ENCODE data around the gene DMAP1. TPM values are rescaled to one million over a fixed set of nuclear protein-coding genes. Genes with fewer than 3 reads are reported as not detected.

Gene DMAP1
- total RNA-seq, 1 experiment from 2014 or later, result 27.8 TPM

DNA sequence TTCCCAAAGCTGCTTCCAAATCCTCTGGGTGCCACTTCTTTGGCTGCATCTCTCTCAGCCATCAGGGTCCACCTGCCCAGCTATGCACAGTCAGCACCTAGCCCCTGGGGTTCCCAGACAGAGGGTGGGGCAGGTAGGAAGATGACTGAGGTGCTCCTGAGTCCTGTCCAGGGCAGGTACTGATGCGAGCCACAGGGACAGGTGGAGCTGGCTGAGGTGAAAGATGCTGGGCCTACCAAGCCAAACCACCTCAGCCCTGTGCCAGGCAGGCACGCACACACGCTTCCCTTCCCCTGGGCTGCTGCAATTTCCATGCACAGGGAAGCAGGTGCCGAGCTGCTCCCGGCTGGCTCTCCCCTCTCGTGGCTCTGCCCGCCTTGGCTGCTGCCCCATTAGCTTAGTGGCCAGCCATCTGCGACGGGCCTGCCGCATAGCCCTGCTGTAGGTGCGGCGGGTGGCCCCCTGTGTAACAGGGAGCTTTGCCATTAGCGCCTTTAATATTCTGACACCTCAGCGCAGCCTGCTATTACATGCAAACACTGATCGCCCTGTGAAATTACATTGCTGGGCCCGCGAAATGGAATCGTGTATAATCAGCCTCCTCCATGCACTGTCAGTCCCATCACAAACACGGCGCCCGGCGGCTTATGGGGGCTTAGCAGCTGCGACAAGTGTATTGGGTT lies 38.9 kb downstream of the DMAP1 start (continued):
- no peak for TF ChIP-seq EZH2 (IDR thresholded peaks at IDR 0.05)
- no peak for TF ChIP-seq POLR2AphosphoS5 (IDR thresholded peaks at IDR 0.05; ENCODE audit: low read depth, low read length)

DNA sequence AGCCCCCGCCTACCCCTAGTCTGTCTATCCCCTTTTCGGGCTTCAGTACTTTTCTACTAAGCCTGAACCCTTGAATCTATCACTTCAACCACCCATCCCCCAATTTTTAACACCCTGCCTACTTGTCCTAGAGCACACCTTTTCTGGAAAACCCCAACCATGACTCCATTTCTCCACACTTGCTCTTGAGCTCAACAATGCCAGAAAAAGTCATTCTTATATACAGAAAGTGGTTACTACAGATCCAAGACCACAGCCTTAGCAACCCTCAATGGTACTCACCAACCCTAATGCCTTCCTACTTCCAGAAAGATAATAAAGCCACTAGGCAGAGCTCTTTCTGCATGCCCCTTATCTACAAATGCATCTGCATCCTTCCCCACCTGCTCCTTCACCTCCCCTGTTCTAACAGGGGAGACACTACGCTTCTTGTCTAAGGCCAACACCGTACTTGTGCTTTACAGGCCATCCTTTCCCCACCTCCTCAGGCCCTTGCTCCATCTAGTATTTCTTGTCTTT lies 41.2 kb downstream of the DMAP1 start:
- no peaks in the 10 kb centered on the region for H3K36me3 ChIP-seq (ENCODE audit: control insufficient read depth in 1 of 2, insufficient read depth in 2 of 2, low read length in 2 of 2)
- intact Hi-C loops (cut with micrococcal nuclease), result no loop called here
- no peaks in the 10 kb centered on the region for H3K27me3 ChIP-seq (ENCODE audit: insufficient read depth, low read length)
- DNase-seq (ENCODE audit: low read depth, low spot score), result no peak
- H3K79me2 ChIP-seq (ENCODE audit: insufficient read depth, low read length), result no peaks in the 10 kb centered on the region
- H3K9me3 ChIP-seq (ENCODE audit: control insufficient read depth in 1 of 2, insufficient read depth in 1 of 2, low read depth in 1 of 2, low read length in 2 of 2), result no peaks in the 10 kb centered on the region
- RAD21 ChIA-PET (ENCODE audit: low non-redundant PET in 1 of 2, low total read pairs in 2 of 2, uncharacterized antibody in 2 of 2, unreplicated experiment in 2 of 2), result no interaction called here
- H3K4me1 ChIP-seq (ENCODE audit: control insufficient read depth in 1 of 2, insufficient read depth in 2 of 2, low read length in 2 of 2), result no peaks in the 10 kb centered on the region
- H3K4me3 ChIP-seq (replicated peaks in 1 of 2; ENCODE audit: low read depth in 1 of 2, low read length in 2 of 2), result no peak overlapping the region
- no peaks in the 10 kb centered on the region for H3K9me2 ChIP-seq (ENCODE audit: insufficient read depth)
- H3K27ac ChIP-seq (ENCODE audit: low read depth, low read length), result no peak overlapping the region
- H3K4me2 ChIP-seq (ENCODE audit: low read length), result no peak overlapping the region
- ATAC-seq, result no peak
- POLR2A ChIA-PET, result no interaction called here
- H3K9ac ChIP-seq (ENCODE audit: low read length), result no peak overlapping the region
- H4K20me1 ChIP-seq (ENCODE audit: insufficient read depth), result no peaks in the 10 kb centered on the region
- TF ChIP-seq JUND (IDR thresholded peaks at IDR 0.05), result no peak
- TF ChIP-seq, protein P1, sequence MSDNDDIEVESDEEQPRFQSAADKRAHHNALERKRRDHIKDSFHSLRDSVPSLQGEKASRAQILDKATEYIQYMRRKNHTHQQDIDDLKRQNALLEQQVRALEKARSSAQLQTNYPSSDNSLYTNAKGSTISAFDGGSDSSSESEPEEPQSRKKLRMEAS (IDR thresholded peaks at IDR 0.05), result no peak
- no peak for TF ChIP-seq TCF7L2 (IDR thresholded peaks at IDR 0.05; ENCODE audit: borderline replicate concordance, extremely low read depth, insufficient read depth, insufficient read length)
- no peak for TF ChIP-seq CEBPB (IDR thresholded peaks at IDR 0.05; ENCODE audit: low read depth)
- TF ChIP-seq EZH2phosphoT487 (IDR thresholded peaks at IDR 0.05; ENCODE audit: borderline replicate concordance), result no peak
- TF ChIP-seq ZNF274 (IDR thresholded peaks at IDR 0.05; ENCODE audit: low read depth, low read length), result no peak
- no peak for TF ChIP-seq ZFX (IDR thresholded peaks at IDR 0.05)
- TF ChIP-seq EZH2 (IDR thresholded peaks at IDR 0.05), result no peak
- TF ChIP-seq SIN3A (IDR thresholded peaks at IDR 0.05; ENCODE audit: low read depth), result no peak
- TF ChIP-seq ELF1 (IDR thresholded peaks at IDR 0.05; ENCODE audit: borderline replicate concordance, low read depth), result no peak
- no peak for TF ChIP-seq RAD21 (IDR thresholded peaks at IDR 0.05; ENCODE audit: low read depth)
- CTCF ChIA-PET, result no interaction called here
- no peak overlapping the region for H2AFZ ChIP-seq (ENCODE audit: low read depth, low read length, poor library complexity, severe bottlenecking)
- BruUV-seq (replicated peaks), result no TSS peak

Data from HCT116 (cell line).